Panc1 (cell line): ENCODE measurements around the gene AIFM3.

ENCODE experiments used
- CTCF ChIP-seq: fragments of 450-650 bp; IDR thresholded peaks from 2 replicates; pipeline ENCODE4 v1.5.1; 2017; ENCODE audit warnings: mild to moderate bottlenecking
- POLR2AphosphoS5 ChIP-seq: IDR thresholded peaks from 2 replicates; pipeline ENCODE4 v1.6.1; 2012; ENCODE audit warnings: mild to moderate bottlenecking, low read depth, low read length, moderate library complexity
- REST ChIP-seq, 2 experiments: IDR thresholded peaks; 2 replicates each; pipeline ENCODE4 v1.6.1; 2011 to 2012; ENCODE audit warnings: low read depth in 2 of 2, control low read depth in 1 of 2, low read length in 1 of 2, mild to moderate bottlenecking in 1 of 2, moderate library complexity in 1 of 2; ENCODE audit not compliant: insufficient read depth in 1 of 2
- SIN3A ChIP-seq: IDR thresholded peaks from 2 replicates; pipeline ENCODE4 v1.6.1; 2012; ENCODE audit warnings: low read depth, mild to moderate bottlenecking, low read length, moderate library complexity, borderline replicate concordance; ENCODE audit not compliant: insufficient read depth
- TCF7L2 ChIP-seq: IDR thresholded peaks from 2 replicates; pipeline ENCODE4 v1.6.1; 2011; ENCODE audit warnings: mild to moderate bottlenecking, low read depth, low read length, inconsistent platforms

- no peak for TF ChIP-seq CTCF
- TF ChIP-seq POLR2AphosphoS5: no peak
- TF ChIP-seq SIN3A: no peak
- no peak for TF ChIP-seq REST (IDR thresholded peaks at IDR 0.05; ENCODE audit: insufficient read depth in 1 of 2, low read depth in 2 of 2, low read length in 1 of 2)
- no peak for TF ChIP-seq TCF7L2
Measured at GRCh38 chr22:20988573-20989322, 21.7 kb downstream of the AIFM3 start.
